NCI-H1417 (cell line): Measurements from ENCODE around the gene EIF2B5.
A peak's percentile ranks its signal among the peaks of the same experiment; 100 is the strongest.

ENCODE experiments used
- DNase-seq, 3 experiments: peaks; one replicate each; lab custom pipeline; 2025; lab: John Stamatoyannopoulos, UW

Gene EIF2B5

GRCh38 chr3:184174284-184174645 is 39.1 kb downstream of the EIF2B5 start:
- DNase-seq: no peak

- peak; percentile 98 to 100 (median 99) for DNase-seq
These were observed 39.7 kb downstream of the EIF2B5 start, which contains the start of gene AP2M1 for GRCh38 chr3:184174646-184175492. Gene AP2M1, plus strand, starts transcription at chr3:184174855. Its CDS starts 2,139 bp downstream, at chr3:184176994.

GRCh38 chr3:184175506-184175905 is 40.3 kb downstream of the EIF2B5 start:
- no peak for DNase-seq

GRCh38 chr3:184175981-184176376 is 40.8 kb downstream of the EIF2B5 start:
- no peak for DNase-seq

- no peak for DNase-seq
These were observed 41.5 kb downstream of the EIF2B5 start for GRCh38 chr3:184176377-184177330.

- no peak for DNase-seq
These were observed 42.2 kb downstream of the EIF2B5 start for GRCh38 chr3:184177331-184177731.

GRCh38 chr3:184177767-184178306 is 42.7 kb downstream of the EIF2B5 start:
- DNase-seq: no peak

- no peak for DNase-seq
These were observed 43.5 kb downstream of the EIF2B5 start for GRCh38 chr3:184178521-184179138.

- no peak for DNase-seq
These were observed 45.0 kb downstream of the EIF2B5 start for GRCh38 chr3:184180165-184180564.

- DNase-seq: no peak
These were observed 46.4 kb downstream of the EIF2B5 start for GRCh38 chr3:184181596-184181995.

GRCh38 chr3:184183679-184184078 is 48.5 kb downstream of the EIF2B5 start:
- no peak for DNase-seq

GRCh38 chr3:184184546-184185230 is 49.5 kb downstream of the EIF2B5 start:
- DNase-seq: no peak

- DNase-seq: peak; percentile 99 to 100 (median 100)
These were observed 50.5 kb downstream of the EIF2B5 start for GRCh38 chr3:184185461-184186183.

GRCh38 chr3:184186184-184186901 is 51.2 kb downstream of the EIF2B5 start, which contains the start of gene ABCF3:
Gene ABCF3, plus strand, starts transcription at chr3:184186199. Its CDS starts 9 bp downstream, at chr3:184186208.
- DNase-seq: no peak

- no peak for DNase-seq
These were observed 51.7 kb downstream of the EIF2B5 start for GRCh38 chr3:184186902-184187207.

- no peak for DNase-seq
These were observed 52.9 kb downstream of the EIF2B5 start for GRCh38 chr3:184188080-184188479.

- DNase-seq: no peak
These were observed 54.3 kb downstream of the EIF2B5 start for GRCh38 chr3:184189421-184189820.

- no peak for DNase-seq
These were observed 57.7 kb downstream of the EIF2B5 start for GRCh38 chr3:184192889-184193288.

- no peak for DNase-seq
These were observed 58.9 kb downstream of the EIF2B5 start for GRCh38 chr3:184193991-184194539.
